Spleen (tissue), 11 donors: ENCODE results near the gene RIMKLA. TPM values are rescaled to one million over a fixed set of nuclear protein-coding genes. Genes with fewer than 3 reads are reported as not detected.

Experiments
- DNase-seq: peaks from one replicate; pipeline ENCODE4 v3.0.0-alpha.2; 2020
- H3K27ac ChIP-seq, 8 donors: fragments of 200-600 bp; sonication (generic) in 7 of 8; 1 replicate in 4 of 8; 2 replicates in 4 of 8; pipeline versions ENCODE4 v1.5.0 to v1.8.0; 2016 to 2021; ENCODE audit warnings: inconsistent platforms in 4 of 8, mild to moderate bottlenecking in 4 of 8, moderate library complexity in 1 of 8
- H3K27me3 ChIP-seq, 7 donors: fragments of 200-600 bp; sonication (generic) in 6 of 7; replicated peaks in 1 of 7; 1 replicate in 4 of 7; 2 replicates in 3 of 7; pipeline versions ENCODE4 v1.5.0 to v1.8.0; 2016 to 2021; ENCODE audit warnings: inconsistent platforms in 3 of 7, mild to moderate bottlenecking in 1 of 7
- H3K36me3 ChIP-seq, 6 donors: fragments of 200-600 bp; sonication (generic) in 5 of 6; 1 replicate in 4 of 6; 2 replicates in 2 of 6; pipeline versions ENCODE4 v1.5.0 to v1.8.0; 2016 to 2021; ENCODE audit warnings: inconsistent platforms in 2 of 6
- H3K4me1 ChIP-seq, 6 donors: fragments of 200-600 bp; sonication (generic) in 5 of 6; 1 replicate in 3 of 6; 2 replicates in 3 of 6; pipeline versions ENCODE4 v1.5.0 to v1.8.0; 2016 to 2021; ENCODE audit warnings: inconsistent platforms in 3 of 6
- H3K4me3 ChIP-seq, 8 donors: fragments of 200-600 bp; sonication (generic) in 7 of 8; 1 replicate in 4 of 8; 2 replicates in 4 of 8; pipeline versions ENCODE4 v1.5.0 to v1.8.0; 2016 to 2021; ENCODE audit warnings: inconsistent platforms in 4 of 8, mild to moderate bottlenecking in 4 of 8, moderate library complexity in 2 of 8
- H3K9me3 ChIP-seq, 8 donors: fragments of 200-600 bp; sonication (generic) in 7 of 8; 1 replicate in 4 of 8; 2 replicates in 4 of 8; pipeline versions ENCODE4 v1.5.0 to v1.8.0; 2016 to 2021; ENCODE audit warnings: inconsistent platforms in 4 of 8
- CTCF ChIP-seq, 11 experiments: fragments of 200-600 bp in 7 of 11; fragments of 450-650 bp in 4 of 11; sonication (generic) in 4 of 11; IDR thresholded peaks in 8 of 11; conservative IDR thresholded peaks in 3 of 11; 1 replicate in 7 of 11; 2 replicates in 4 of 11; pipeline versions ENCODE4 v1.4.0 to v1.8.0; 2016 to 2021; ENCODE audit warnings: antibody characterized with exemption in 11 of 11, inconsistent platforms in 4 of 11, mild to moderate bottlenecking in 1 of 11
- POLR2A ChIP-seq, 3 donors: fragments of 450-650 bp; IDR thresholded peaks; one replicate each; pipeline ENCODE4 v1.5.1; 2017; ENCODE audit warnings: antibody characterized with exemption in 3 of 3, mild to moderate bottlenecking in 1 of 3
- POLR2AphosphoS5 ChIP-seq, 3 donors: sonication (generic); formaldehyde crosslinking; IDR thresholded peaks; one replicate each; pipeline ENCODE4 v1.5.1; 2017; ENCODE audit warnings: antibody characterized with exemption in 3 of 3
- WGBS, 5 donors: extraction: QIAGEN DNeasy Blood & Tissue Kit in 3 of 5; methylation state at CpG; one replicate each; pipeline versions ENCODE4 v1.1.5 to v1.1.7; 2013 to 2018; 5-methylcytosine and 5-hydroxymethylcytosine counted together
- intact Hi-C: fragments of 100-400 bp; cut with DNase I; formaldehyde crosslinking; loops from one replicate; pipeline ENCODE4 v1.15.0; 2023; ENCODE audit warnings: low total_unique reads
- polyA plus RNA-seq, 3 donors: library from polyadenylated mRNA; stranded (reverse); fragments of 200-250 nt; gene quantifications; one replicate each; pipeline ENCODE4 v1.2.1, GENCODE V29; 2013
- total RNA-seq, 7 donors: library from RNA; depleted of rRNA in 3 of 7; stranded (reverse); fragments of >200 nt in 3 of 7; fragmentation: NEBNext Ultra II Directional in 4 of 7; extraction: Animal tissue kit (Norgen Biotek cat#: 25700) in 4 of 7; gene quantifications; one replicate each; pipeline versions ENCODE4 v1.1.0 to v1.2.1, GENCODE V29; 2016 to 2021
- donor health status: healthy with polysubstance abuse.
- donor health status: DM: no; HTN: no; CAD: no; lungs with moderate emphysema.
- donor health status: DM: no; HTN: no; CAD: no.
- donor health status: Bipolar disorder and iron deficiency.
- donor health status: healthy.
- donor health status: DM: no; HTN: no; CAD: no.
- donor health status: DM: yes; HTN: yes; CAD: no.

Gene RIMKLA
- total and polyA plus RNA-seq, 10 donors: 0.06 to 1.4 (median 0.28) TPM

GRCh38 chr1:42364089-42364488 lies 16.5 kb upstream of the RIMKLA start:
- no peak for TF ChIP-seq POLR2A (IDR thresholded peaks at IDR 0.05)
- no peak for TF ChIP-seq CTCF (IDR thresholded peaks at IDR 0.05 in 8 of 11, conservative IDR thresholded peaks at IDR 0.05 in 3 of 11)
- no peak for TF ChIP-seq POLR2AphosphoS5 (IDR thresholded peaks at IDR 0.05)
- Histone ChIP-seq H3K27ac (no peak overlapping the region), H3K36me3 (no peaks in the 10 kb centered on the region), H3K27me3 (peaks cover 0 to 18% (median 0%) of the 10 kb centered on the region in 7 donors), H3K4me3 (no peak overlapping the region), H3K4me1 (no peaks in the 10 kb centered on the region), H3K9me3 (no peaks in the 10 kb centered on the region)
- intact Hi-C loops: no loop called here
- 82 to 89% (median 85%) methylated on average over 6 of the region's 6 CpGs for WGBS, 5 donors
- no peak for DNase-seq

- Histone ChIP-seq H3K27ac (no peak overlapping the region), H3K36me3 (no peaks in the 10 kb centered on the region), H3K9me3 (no peaks in the 10 kb centered on the region), H3K4me1 (no peaks in the 10 kb centered on the region), H3K4me3 (no peak overlapping the region), H3K27me3 (peaks cover 0 to 21% (median 0%) of the 10 kb centered on the region in 7 donors)
- DNase-seq: no peak
- intact Hi-C loops: no loop called here
- TF ChIP-seq CTCF (IDR thresholded peaks at IDR 0.05 in 8 of 11, conservative IDR thresholded peaks at IDR 0.05 in 3 of 11): no peak
- no peak for TF ChIP-seq POLR2AphosphoS5 (IDR thresholded peaks at IDR 0.05)
- no peak for TF ChIP-seq POLR2A (IDR thresholded peaks at IDR 0.05)
- 86 to 98% (median 93%) methylated on average over 2 of the region's 2 CpGs for WGBS, 5 donors
Observed at GRCh38 chr1:42364542-42364941, 16.1 kb upstream of the RIMKLA start.

- Histone ChIP-seq H3K9me3 (no peaks in the 10 kb centered on the region), H3K36me3 (no peaks in the 10 kb centered on the region), H3K4me3 (no peak overlapping the region), H3K4me1 (no peaks in the 10 kb centered on the region), H3K27ac (no peak overlapping the region), H3K27me3 (peaks cover 0 to 18% (median 0%) of the 10 kb centered on the region in 7 donors)
- 74 to 93% (median 83%) methylated on average over 2 of the region's 2 CpGs for WGBS, 5 donors
- no peak for DNase-seq
- intact Hi-C loops: no loop called here
- TF ChIP-seq POLR2AphosphoS5 (IDR thresholded peaks at IDR 0.05) (no peak), CTCF (IDR thresholded peaks at IDR 0.05 in 8 of 11, conservative IDR thresholded peaks at IDR 0.05 in 3 of 11) (no peak), POLR2A (IDR thresholded peaks at IDR 0.05) (no peak)
Observed at GRCh38 chr1:42365118-42365517, 15.5 kb upstream of the RIMKLA start.

GRCh38 chr1:42368096-42368795 lies 12.3 kb upstream of the RIMKLA start:
- no peak for DNase-seq
- Histone ChIP-seq H3K27me3 (peaks cover 0 to 10% (median 0%) of the 10 kb centered on the region in 7 donors), H3K9me3 (no peaks in the 10 kb centered on the region), H3K4me3 (no peak overlapping the region), H3K27ac (no peak overlapping the region), H3K36me3 (no peaks in the 10 kb centered on the region), H3K4me1 (no peaks in the 10 kb centered on the region)
- intact Hi-C loops: no loop called here
- TF ChIP-seq POLR2AphosphoS5 (IDR thresholded peaks at IDR 0.05) (no peak), CTCF (IDR thresholded peaks at IDR 0.05 in 8 of 11, conservative IDR thresholded peaks at IDR 0.05 in 3 of 11) (no peak), POLR2A (IDR thresholded peaks at IDR 0.05) (no peak)
- WGBS, 5 donors: 86 to 92% (median 91%) methylated on average over 7 of the region's 7 CpGs
